Tibial nerve (tissue), 4 donors: ENCODE measurements around the gene TEKT3. TPM values are rescaled to one million over a fixed set of nuclear protein-coding genes. Genes with fewer than 3 reads are reported as not detected.

Experiments used
- DNase-seq, 2 donors: peaks; one replicate each; pipeline ENCODE4 v3.0.0-alpha.2; 2019; ENCODE audit warnings: low spot score in 2 of 2
- H3K27ac ChIP-seq, 4 donors: fragments of 200-600 bp; sonication (generic) in 3 of 4; one replicate each; pipeline ENCODE4 v1.5.1; 2017 to 2019; ENCODE audit warnings: mild to moderate bottlenecking in 1 of 4
- H3K27me3 ChIP-seq, 2 donors: fragments of 200-600 bp; sonication (generic) in 1 of 2; one replicate each; pipeline versions ENCODE4 v1.5.1 to v1.6.0; 2017 to 2019
- H3K36me3 ChIP-seq, 3 donors: fragments of 200-600 bp; sonication (generic); one replicate each; pipeline ENCODE4 v1.5.1; 2018 to 2019
- H3K4me1 ChIP-seq, 4 donors: fragments of 200-600 bp; sonication (generic) in 3 of 4; one replicate each; pipeline ENCODE4 v1.5.1; 2017 to 2019
- H3K4me3 ChIP-seq, 4 donors: fragments of 200-600 bp; sonication (generic) in 3 of 4; one replicate each; pipeline ENCODE4 v1.5.1; 2017 to 2019; ENCODE audit warnings: mild to moderate bottlenecking in 1 of 4, moderate library complexity in 1 of 4
- H3K9me3 ChIP-seq, 4 donors: fragments of 200-600 bp; sonication (generic) in 3 of 4; one replicate each; pipeline ENCODE4 v1.5.1; 2017 to 2019
- EP300 ChIP-seq, 2 donors: sonication (generic); formaldehyde crosslinking; IDR thresholded peaks; one replicate each; pipeline ENCODE4 v1.6.1; 2017; ENCODE audit warnings: antibody characterized with exemption in 2 of 2, mild to moderate bottlenecking in 1 of 2
- POLR2A ChIP-seq, 2 donors: fragments of 450-650 bp; IDR thresholded peaks; one replicate each; pipeline ENCODE4 v1.6.1; 2017; ENCODE audit warnings: antibody characterized with exemption in 2 of 2, mild to moderate bottlenecking in 2 of 2, moderate library complexity in 2 of 2
- WGBS, 2 donors: methylation state at CpG; one replicate each; pipeline ENCODE4 v1.1.5; 2018; 5-methylcytosine and 5-hydroxymethylcytosine counted together
- total RNA-seq, 4 donors: library from RNA; depleted of rRNA; stranded (reverse); fragments of >200 nt; gene quantifications; one replicate each; pipeline ENCODE4 v1.1.0, GENCODE V29; 2016
- TF ChIP-seq, protein P1 (sequence below), 5 experiments: fragments of 200-600 bp in 3 of 5; fragments of 450-650 bp in 2 of 5; sonication (generic) in 3 of 5; IDR thresholded peaks; one replicate each; pipeline ENCODE4 v1.5.1; 2016 to 2019; ENCODE audit warnings: antibody characterized with exemption in 5 of 5, mild to moderate bottlenecking in 3 of 5, moderate library complexity in 2 of 5

Gene TEKT3
- 1 to 10 TPM in 2 of 4 donors, under 1 TPM in 2; 0.20 to 3.7 (median 1.0) TPM for total RNA-seq

- Histone ChIP-seq H3K4me1 (peaks cover 0 to 13% (median 0%) of the 10 kb centered on the region in 4 donors), H3K4me3 (peak within 1 kb of the TSS; percentile 45 to 67 (median 56)), H3K27ac (peak within 1 kb of the TSS; percentile 30 to 73 (median 39)), H3K27me3 (peaks cover 0 to 13% of the 10 kb centered on the region in 2 donors), H3K9me3 (no peaks in the 10 kb centered on the region), H3K36me3 (no peaks in the 10 kb centered on the region)
- peak; percentile 75 to 76 for DNase-seq
- TF ChIP-seq, protein P1, sequence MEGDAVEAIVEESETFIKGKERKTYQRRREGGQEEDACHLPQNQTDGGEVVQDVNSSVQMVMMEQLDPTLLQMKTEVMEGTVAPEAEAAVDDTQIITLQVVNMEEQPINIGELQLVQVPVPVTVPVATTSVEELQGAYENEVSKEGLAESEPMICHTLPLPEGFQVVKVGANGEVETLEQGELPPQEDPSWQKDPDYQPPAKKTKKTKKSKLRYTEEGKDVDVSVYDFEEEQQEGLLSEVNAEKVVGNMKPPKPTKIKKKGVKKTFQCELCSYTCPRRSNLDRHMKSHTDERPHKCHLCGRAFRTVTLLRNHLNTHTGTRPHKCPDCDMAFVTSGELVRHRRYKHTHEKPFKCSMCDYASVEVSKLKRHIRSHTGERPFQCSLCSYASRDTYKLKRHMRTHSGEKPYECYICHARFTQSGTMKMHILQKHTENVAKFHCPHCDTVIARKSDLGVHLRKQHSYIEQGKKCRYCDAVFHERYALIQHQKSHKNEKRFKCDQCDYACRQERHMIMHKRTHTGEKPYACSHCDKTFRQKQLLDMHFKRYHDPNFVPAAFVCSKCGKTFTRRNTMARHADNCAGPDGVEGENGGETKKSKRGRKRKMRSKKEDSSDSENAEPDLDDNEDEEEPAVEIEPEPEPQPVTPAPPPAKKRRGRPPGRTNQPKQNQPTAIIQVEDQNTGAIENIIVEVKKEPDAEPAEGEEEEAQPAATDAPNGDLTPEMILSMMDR (IDR thresholded peaks at IDR 0.05) = no peak
- TF ChIP-seq POLR2A (IDR thresholded peaks at IDR 0.05) (peak in 1 of 2 donors; percentile 57), EP300 (IDR thresholded peaks at IDR 0.05) (peak in 1 of 2 donors; percentile 62)
- 1 to 3% methylated on average over 25 to 35 of the region's 36 CpGs for WGBS, 2 donors
These were observed at the start of gene TEKT3 for GRCh38 chr17:15341385-15341849. TEKT3 (minus strand) TSS chr17:15341597; CDS start chr17:15331585, 10,012 bp downstream.

DNA sequence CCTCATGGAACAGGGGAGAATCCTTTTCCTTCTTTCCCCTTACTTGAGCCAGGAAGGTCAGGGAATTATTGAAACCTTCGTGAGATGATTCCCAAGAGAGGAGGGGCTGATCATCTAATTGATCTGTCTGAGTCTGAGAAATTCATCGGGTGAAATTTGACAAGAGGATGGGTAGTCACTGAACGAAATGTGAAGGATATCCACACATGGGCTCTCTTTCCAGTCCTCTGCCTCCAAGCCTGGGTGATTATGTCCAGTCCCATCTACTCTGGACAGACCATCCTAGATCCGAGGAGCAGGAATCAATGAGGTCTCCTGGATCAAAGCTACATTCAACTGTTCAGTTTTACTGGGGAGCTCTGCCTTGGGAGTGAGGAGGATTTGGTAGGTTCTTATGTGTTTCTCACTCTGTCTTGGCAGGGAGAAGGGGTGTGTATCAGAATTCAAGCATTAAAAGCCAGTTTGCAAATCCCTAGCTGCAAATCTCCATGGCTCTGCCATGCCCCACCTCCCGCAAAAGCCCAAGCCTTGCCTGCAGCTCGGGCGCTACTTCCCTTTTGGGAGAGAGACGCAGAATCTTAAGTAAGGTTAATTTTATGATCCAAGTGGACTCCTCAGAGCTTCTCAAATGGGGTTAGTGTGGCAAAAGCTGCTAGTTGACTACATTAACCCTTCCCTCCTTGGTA lies 47.1 kb upstream of the TEKT3 start:
- 80 to 86% methylated on average over 8 of the region's 8 CpGs for WGBS, 2 donors
- H3K9me3 ChIP-seq = no peaks in the 10 kb centered on the region
- H3K4me3 ChIP-seq = no peak overlapping the region
- peak overlapping the region in 2 of 4 donors; percentile 43 to 57 for H3K27ac ChIP-seq
- no peak for DNase-seq
- peaks cover 0 to 9% (median 3%) of the 10 kb centered on the region in 4 donors for H3K4me1 ChIP-seq
- TF ChIP-seq EP300 (IDR thresholded peaks at IDR 0.05) (no peak), POLR2A (IDR thresholded peaks at IDR 0.05) (no peak)
- TF ChIP-seq, protein P1 (IDR thresholded peaks at IDR 0.05) = no peak
- no peaks in the 10 kb centered on the region for H3K36me3 ChIP-seq
- H3K27me3 ChIP-seq = no peaks in the 10 kb centered on the region

- Histone ChIP-seq H3K4me3 (no peak overlapping the region), H3K27me3 (no peaks in the 10 kb centered on the region), H3K4me1 (peaks cover 0 to 17% (median 3%) of the 10 kb centered on the region in 4 donors), H3K27ac (no peak overlapping the region), H3K9me3 (no peaks in the 10 kb centered on the region), H3K36me3 (no peaks in the 10 kb centered on the region)
- no peak for DNase-seq
- 86 to 92% methylated on average over 4 of the region's 4 CpGs for WGBS, 2 donors
- TF ChIP-seq, protein P1 (IDR thresholded peaks at IDR 0.05) = no peak
- TF ChIP-seq POLR2A (IDR thresholded peaks at IDR 0.05) (no peak), EP300 (IDR thresholded peaks at IDR 0.05) (no peak)
These were observed 44.7 kb upstream of the TEKT3 start for GRCh38 chr17:15386083-15386482.

DNA sequence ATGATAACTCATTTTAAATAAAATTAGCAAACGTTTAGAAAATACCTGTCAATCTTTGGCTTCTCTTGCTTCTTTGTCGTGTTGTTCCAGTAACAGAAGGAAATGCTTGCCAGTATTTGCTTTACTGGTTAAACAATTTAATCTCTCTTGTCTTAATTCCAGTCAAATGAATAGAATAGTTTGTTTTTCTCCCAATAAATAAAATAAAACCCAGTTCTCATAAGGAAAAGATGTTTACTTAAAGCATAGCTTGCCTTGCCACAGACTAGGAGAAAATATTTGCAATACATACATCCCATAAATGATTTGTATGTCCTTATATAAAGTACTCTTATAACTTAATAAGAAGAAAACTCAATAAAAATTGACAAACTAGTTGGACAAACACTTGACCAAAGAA lies 43.9 kb upstream of the TEKT3 start:
- DNase-seq = no peak
- Histone ChIP-seq H3K4me1 (peaks cover 0 to 17% (median 3%) of the 10 kb centered on the region in 4 donors), H3K9me3 (no peaks in the 10 kb centered on the region), H3K36me3 (no peaks in the 10 kb centered on the region), H3K27me3 (no peaks in the 10 kb centered on the region), H3K27ac (peak overlapping the region in 1 of 4 donors; percentile 2), H3K4me3 (no peak overlapping the region)
- WGBS, 2 donors = 45 to 55% methylated on average over 2 of the region's 2 CpGs
- TF ChIP-seq, protein P1 (IDR thresholded peaks at IDR 0.05) = no peak
- no peak for TF ChIP-seq POLR2A (IDR thresholded peaks at IDR 0.05)
- no peak for TF ChIP-seq EP300 (IDR thresholded peaks at IDR 0.05)

DNA sequence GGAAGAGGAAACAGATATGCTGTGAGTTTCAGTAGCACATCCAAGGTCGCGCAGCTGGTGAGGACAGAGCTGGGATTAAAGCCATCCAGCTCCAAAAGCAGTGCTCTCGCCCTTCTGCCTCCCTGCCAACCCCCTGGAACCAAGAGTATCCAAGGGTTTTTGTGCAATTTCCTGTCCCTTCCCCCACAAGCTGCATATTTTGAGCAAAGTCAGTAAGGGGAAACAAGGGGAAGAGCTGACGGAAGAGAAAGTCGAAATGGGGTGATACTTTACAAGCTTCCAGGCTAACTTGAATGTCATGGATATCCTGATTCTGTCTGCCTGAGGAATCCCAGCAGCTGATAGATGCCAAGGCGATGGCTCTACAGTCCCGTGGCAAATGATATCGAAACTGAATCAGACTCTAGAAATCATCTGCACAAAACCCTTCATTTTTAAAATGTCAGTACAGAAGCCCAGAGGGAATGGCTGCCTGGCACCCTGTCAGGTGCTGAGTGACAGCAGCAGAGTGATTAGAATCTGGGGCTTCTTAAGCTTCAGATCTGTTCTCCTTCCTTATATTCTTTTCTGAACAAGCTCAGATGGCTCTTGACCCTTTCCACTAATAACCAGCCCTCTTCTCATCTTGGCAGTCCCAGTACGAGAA lies 42.9 kb upstream of the TEKT3 start:
- 26 to 32% methylated on average over 9 of the region's 9 CpGs for WGBS, 2 donors
- peak; percentile 25 to 84 for TF ChIP-seq EP300 (IDR thresholded peaks at IDR 0.05)
- no peak for TF ChIP-seq POLR2A (IDR thresholded peaks at IDR 0.05)
- peak overlapping the region; percentile 43 to 90 (median 76) for H3K27ac ChIP-seq
- H3K4me3 ChIP-seq = peak overlapping the region in 3 of 4 donors; percentile 13 to 37 (median 16)
- peak in 1 of 2 donors; percentile 53 for DNase-seq
- no peaks in the 10 kb centered on the region for H3K27me3 ChIP-seq
- peaks cover 0 to 17% (median 3%) of the 10 kb centered on the region in 4 donors for H3K4me1 ChIP-seq
- H3K9me3 ChIP-seq = no peaks in the 10 kb centered on the region
- no peaks in the 10 kb centered on the region for H3K36me3 ChIP-seq
